SK-N-DZ (cell line): ENCODE measurements around the gene NUP107.

Experiments
- DNase-seq: peaks from one replicate; pipeline ENCODE4 v3.0.0-alpha.2; 2015; ENCODE audit warnings: low spot score

NUP107 gene

DNA sequence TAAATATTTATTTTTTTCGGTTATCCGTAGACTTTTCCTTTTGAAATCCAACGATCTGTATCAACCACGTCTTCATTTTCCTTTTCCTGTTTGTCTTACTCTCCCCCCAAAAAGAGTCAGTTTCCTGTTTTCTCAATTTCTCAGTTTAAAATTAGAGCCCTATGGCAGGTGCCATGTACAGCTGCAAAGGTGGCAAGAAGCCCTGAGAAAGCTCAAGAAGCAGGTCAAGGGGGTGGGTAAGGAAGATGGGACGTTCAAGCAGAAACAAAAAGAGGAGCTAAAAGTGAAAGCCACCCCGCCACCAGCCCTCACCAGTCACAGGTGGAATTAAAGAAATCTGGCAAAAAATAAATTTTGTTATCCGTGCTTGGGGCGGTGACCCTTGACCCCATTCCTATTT is 85.9 kb downstream of the NUP107 start:
- no peak for DNase-seq

GRCh38 chr12:68773582-68773981 is 86.8 kb downstream of the NUP107 start:
- no peak for DNase-seq

DNA sequence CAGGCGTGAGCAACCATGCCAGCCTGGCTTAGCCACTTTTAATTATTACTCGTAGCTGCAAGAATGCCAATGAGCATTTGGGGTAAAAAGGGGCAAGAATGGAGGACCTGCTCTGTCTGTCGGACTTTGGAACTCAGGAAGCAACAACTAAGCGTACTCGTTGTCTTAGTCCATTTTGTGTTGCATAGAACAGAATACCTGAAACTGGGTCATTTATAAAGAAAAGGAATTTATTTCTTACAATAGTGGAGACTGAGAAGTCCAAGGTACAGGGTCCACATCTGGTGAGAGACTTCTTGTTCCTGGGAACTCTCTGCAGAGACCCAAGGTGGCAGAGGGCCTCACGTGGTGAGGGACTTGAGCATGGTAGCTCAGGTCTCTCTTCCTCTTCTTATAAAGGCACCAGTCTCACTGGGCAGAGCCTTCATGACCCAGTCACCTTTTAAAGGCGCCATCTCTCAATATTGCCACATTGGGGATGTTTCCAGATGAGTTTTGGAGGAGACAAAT is 88.4 kb downstream of the NUP107 start:
- DNase-seq, result no peak

DNA sequence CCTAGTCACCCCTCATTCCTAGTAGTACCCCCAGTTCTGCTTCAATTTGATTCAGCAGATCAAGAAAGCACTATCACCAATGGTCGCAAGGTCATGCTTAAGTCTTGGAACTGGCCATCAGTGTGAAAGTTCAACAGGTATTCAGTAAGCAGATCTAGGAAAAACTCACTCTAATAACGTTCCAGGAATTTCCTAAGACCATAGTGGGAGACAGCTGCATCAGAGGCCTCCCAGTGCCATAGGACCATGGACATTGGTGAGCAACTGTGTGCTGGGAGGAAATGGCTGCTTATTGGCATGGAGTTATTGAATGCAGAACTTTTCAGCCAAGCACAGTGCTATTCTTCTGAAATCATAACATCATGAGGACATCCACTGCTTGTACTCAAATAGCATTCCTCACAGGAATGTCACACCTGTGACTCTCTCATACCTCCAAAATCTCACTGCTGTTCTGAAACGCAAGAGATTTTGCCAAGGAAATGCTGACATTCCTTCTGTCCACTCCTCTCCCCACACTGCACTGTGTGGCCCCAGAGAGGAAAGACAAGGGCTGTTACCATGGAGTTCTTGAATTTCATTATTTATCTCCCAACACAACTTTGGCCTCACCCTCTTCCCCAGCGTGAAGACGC is 90.3 kb downstream of the NUP107 start:
- DNase-seq, result no peak

DNA sequence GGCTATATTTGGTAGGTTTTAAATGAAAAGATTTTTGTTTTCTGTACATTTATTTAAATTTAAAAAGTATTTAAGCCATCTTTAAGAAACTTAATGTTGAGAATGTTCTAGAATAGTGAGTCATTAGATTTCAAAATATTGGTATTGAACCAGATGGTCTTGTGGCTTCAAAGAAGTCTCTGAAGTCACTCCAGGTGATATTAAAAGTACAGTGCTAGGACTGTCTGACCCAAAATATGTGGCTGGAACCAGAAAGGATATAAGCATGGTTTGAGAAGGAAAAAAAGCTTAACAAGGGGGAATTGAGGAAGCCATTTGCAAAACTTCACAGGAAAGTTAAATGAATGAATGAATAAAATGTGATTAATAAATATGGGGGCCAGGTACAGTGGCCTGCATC is 92.5 kb downstream of the NUP107 start:
- DNase-seq, result no peak

DNA sequence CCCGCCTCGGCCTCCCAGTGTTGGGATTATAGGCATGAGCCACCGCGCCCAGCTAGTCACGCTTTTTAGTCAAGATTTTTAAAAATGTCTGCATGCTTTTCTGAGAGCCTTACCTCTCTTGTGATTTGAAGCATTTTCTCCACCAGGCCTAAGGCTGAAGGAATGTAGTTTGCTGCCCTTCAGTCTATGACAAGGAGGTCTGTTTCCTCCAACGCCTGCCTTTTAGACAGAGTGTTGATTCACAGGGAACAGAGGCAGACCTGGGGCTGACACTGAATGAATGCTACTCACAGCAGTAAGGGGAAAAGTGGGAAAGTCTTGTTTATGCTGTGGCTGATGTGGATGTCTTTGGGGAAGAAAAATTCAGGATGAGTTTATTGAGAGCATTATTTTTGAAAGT is 94.0 kb downstream of the NUP107 start:
- DNase-seq, result no peak

- no peak for DNase-seq
Measured at GRCh38 chr12:68781728-68782127, 95.0 kb downstream of the NUP107 start.

- DNase-seq, result no peak
Measured at GRCh38 chr12:68784015-68784414, 97.2 kb downstream of the NUP107 start.

GRCh38 chr12:68785358-68785757 is 98.6 kb downstream of the NUP107 start:
- DNase-seq, result no peak

DNA sequence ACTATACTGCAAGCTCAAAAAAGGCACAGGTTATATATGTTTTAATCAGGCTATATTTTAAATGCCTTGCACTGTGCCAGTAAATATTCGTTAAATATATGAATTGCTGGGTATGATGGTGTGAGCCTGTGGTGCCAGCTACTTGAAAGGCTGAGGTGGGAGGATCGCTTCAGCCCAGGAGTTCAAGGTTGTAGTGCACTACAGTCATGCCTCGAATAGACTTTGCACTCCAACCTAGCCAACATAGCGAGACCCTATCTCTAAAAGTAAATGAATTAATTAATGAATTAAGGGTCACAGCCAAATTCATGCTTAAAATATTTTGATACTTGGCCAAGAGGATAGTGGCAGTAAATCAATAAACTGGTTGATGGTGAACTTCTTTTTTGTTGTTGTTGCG is 99.0 kb downstream of the NUP107 start:
- DNase-seq, result no peak

- DNase-seq, result no peak
Measured at GRCh38 chr12:68786929-68787328, 100.2 kb downstream of the NUP107 start.

- DNase-seq, result no peak
Measured at GRCh38 chr12:68788554-68789143, 101.9 kb downstream of the NUP107 start.

- DNase-seq, result no peak
Measured at GRCh38 chr12:68789144-68789878, 102.5 kb downstream of the NUP107 start.

DNA sequence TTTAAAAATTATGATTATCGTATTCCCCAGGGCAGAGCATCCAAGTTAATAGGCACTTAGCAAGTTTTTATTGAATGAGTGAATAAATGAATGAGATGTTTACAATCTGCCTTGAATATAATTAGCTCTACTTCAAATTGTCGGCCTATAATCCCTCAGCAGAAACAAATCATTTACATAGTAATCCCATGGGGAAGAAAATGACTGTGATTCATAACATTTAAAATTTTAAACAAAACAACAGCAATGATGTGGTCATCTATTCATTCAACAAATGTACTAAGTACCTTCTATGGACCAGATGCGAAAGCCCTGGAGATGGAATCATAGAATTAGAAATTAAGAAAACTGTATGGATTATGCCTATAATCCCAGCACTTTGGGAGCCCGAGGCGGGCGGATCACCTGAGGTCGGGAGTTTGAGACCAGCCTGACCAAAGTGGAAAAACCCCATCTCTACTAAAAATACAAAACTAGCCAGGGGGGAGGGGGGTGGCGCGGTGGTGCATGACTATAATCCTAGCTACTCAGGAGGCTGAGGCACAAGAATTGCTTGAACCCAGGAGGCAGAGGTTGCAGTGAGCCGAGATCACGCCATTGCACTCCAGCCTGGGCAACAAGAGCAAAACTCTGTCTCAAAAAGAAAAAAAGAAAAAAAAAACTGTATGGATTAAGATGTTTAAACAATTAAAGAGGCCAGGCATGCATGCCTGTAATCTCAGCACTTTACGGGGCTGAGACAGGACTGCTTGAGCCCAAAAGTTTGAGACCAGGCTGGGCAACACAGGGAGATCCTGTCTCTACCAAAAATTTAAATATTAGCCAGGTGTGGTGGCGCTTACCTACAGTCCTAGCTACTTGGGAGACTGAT is 103.5 kb downstream of the NUP107 start:
- DNase-seq, result no peak

- no peak for DNase-seq
Measured at GRCh38 chr12:68790952-68791234, 104.1 kb downstream of the NUP107 start.

DNA sequence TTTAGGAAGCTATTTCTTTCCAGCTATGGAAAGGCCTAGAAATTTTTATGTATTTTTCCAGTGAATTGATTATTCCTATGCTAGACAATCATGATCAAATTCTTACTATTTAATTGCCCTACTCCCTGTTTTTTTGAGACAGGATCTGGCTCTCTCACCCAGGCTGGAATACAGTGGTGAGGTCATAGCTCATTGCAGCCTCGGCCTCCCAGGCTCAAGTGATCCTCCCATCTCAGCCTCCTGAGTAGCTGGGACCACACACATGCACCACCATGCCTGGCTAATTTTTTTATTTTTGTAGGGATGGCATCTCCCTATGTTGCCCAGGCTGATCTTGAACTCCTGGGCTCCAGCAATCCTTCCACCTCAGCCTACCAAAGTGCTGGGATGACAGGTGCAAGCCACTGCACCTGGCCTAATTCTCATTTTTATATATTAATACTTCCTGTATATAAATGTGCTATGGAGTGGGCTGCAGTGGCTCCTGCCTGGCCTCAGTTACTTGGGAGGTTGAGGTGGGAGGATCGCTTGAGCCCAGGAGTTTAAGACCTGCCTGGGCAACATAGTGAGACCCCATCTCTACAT is 105.2 kb downstream of the NUP107 start:
- no peak for DNase-seq

GRCh38 chr12:68792952-68793351 is 106.2 kb downstream of the NUP107 start:
- DNase-seq, result peak; percentile 29

GRCh38 chr12:68793436-68793835 is 106.7 kb downstream of the NUP107 start:
- DNase-seq, result no peak

DNA sequence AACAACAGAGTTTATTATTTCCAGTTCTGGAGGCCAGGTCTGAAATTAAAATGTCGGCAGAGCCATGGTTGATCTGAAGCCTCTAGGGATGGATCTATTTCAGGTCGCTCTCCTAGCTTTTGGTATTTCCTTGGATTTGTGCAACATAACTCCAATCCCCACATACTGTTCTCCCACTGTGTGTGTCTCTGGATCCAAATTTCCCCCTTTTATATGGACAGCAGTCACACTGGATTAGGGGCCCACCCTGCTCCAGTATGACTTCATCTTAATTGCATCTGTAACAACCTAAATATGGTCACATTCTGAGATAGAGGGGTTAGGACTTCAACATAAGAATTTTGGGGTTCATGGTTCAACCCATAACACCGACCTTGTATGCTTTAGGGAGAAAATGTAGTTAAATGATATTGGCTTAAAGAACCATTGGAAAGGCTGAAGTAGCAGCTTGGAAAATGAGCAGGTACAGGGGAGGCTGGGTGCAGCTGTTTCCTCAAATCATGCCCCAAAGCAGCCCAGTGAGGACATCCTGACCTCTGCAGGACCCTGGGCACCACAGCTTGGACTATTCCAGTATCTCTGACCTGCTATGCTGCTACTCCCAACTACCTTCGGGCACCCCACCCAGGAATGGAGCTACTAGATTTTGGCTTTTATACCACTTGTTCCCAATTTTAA is 107.3 kb downstream of the NUP107 start:
- DNase-seq, result no peak

DNA sequence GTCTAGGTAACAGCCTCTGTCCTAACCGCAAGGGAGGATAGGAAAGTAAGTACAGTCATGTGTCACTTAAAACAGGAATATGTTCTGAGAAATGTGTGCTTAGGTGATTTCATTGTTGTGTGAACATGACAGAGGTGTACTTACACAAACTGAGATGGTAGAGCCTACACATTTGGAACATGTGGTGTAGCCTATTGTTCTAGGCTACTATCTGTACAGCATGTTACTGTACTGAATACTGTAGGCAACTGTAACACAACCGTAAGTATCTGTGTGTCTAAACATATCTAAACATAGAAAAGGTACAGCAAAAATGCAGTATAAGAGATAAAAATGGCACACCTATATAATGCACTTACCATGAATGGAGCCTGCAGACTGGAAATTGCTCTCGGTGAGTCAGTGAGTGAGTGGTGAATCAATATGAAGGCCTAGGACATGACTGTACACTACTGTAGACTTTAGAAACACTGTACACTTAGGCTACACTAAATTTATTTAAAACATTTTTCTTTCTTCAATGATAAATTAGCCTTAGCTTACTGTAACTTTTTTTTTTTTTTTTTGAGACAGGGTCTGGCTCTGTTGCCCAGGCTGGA is 108.0 kb downstream of the NUP107 start:
- no peak for DNase-seq
